ENCODE data around the gene VSTM2B.

The VSTM2B gene

GRCh38 chr19:29497241-29497640 is 28.6 kb upstream of the VSTM2B start:
- DNase-seq: no peak

GRCh38 chr19:29497686-29498436 is 27.9 kb upstream of the VSTM2B start:
- no peak for DNase-seq

- DNase-seq: no peak
Observed at GRCh38 chr19:29499261-29499920, 26.4 kb upstream of the VSTM2B start.

DNA sequence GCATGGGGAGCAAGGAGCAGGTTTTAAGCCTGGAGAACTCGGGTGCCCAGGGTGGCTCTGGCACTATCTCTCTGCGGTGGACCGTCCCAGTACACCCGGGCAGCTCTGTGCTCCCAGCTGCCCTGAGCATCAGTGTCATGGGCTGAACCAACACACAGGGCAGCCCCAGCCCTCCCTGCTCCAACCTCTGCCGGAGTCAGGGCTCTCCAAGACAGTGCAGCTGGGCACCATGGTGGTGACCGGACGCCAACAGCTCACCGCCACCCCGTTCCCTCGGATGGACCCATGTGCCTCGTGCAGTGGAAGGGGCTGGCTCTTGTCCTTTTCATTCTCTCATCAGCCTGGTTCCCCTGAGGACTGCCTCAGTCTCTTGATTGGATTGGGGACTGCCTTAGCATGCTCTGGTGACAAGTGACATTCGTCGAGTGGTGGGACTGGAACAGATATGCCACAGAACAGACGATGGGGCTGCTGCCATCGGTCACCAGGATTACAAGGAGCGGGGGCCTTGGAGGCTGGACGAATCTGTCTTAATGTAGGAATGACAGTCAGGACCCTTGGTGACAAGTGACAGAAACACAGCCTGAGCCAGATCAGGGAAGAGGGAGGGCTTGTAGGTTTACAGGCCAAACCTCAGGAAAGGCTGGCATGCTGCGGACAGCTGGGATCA is 25.7 kb upstream of the VSTM2B start:
- no peak for DNase-seq

- DNase-seq: no peak
Observed at GRCh38 chr19:29501816-29502580, 23.8 kb upstream of the VSTM2B start.

DNA sequence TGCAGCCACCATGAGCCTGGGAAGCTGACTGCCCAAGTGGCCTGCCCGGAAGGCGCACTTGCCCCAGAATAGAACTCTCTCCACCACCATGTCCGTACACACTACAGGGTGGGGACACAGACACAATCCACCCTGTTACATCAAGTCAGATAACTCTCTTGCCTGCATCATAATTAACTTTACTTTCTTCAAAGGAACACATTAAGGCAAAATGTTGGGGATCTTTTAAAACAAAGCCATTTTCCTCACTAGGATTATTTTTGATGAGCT is 23.3 kb upstream of the VSTM2B start:
- no peak for DNase-seq

- DNase-seq: no peak
Observed at GRCh38 chr19:29503140-29503758, 22.5 kb upstream of the VSTM2B start.

DNA sequence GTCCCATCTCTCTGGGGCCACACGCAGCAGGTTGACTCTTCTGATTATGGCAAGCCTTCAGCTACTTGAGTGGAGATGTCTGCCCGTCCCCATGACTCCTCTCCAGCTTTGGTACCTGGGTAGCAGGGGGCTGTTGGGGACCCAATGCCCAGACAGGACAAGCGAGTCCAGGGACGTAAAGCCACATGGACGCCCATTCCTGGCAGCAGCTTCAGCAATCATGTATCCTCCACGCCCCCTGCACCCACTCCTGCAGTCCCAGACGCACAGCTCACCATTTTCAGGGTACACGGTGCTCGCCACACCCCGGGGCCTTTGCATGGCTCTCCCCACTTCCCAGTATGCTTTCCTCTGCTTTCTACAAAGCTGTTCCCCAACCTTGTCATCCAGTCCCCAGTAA is 22.0 kb upstream of the VSTM2B start:
- no peak for DNase-seq

DNA sequence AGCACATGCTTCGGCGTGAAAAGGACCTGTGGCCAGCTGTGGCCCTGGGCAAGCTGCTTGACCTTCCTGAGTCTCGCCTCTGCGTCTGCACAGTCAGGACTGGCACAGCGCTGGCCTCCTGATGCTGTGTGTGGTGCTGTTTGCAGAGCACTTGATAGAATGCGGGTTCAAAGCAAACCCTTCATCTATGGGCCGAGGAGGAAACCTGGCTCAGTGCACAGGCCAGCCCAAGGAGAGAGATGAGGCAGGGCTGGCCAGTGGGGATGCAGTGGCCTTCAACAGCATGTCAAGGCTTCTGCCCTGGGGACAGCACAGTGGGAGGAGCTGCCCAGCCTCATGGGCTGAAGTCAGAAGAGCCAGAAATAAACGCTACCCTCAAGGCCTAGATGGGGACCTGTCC is 21.3 kb upstream of the VSTM2B start:
- DNase-seq: no peak

GRCh38 chr19:29505097-29505824 is 20.5 kb upstream of the VSTM2B start:
- no peak for DNase-seq

GRCh38 chr19:29506619-29506911 is 19.2 kb upstream of the VSTM2B start:
- no peak for DNase-seq

- DNase-seq: no peak
Observed at GRCh38 chr19:29507081-29507860, 18.5 kb upstream of the VSTM2B start.

DNA sequence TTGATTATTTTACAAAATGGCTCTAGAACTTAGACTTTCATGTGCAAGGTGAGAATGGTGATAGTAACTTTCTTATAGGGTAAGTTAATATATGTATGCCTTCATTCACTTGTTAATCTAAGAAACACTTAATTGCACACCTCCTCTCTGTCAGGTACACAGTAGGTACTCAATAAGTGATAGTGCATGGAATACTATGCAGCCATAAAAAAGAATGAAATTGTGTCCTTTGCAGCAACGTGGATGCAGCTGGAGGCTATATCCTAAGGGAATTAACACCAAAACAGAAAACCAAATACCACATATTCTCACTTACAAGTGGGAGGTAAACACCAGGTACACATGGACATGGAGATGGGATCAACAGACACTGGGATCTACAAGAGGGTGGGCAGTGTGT is 17.6 kb upstream of the VSTM2B start:
- no peak for DNase-seq

- no peak for DNase-seq
Observed at GRCh38 chr19:29509456-29509855, 16.3 kb upstream of the VSTM2B start.

DNA sequence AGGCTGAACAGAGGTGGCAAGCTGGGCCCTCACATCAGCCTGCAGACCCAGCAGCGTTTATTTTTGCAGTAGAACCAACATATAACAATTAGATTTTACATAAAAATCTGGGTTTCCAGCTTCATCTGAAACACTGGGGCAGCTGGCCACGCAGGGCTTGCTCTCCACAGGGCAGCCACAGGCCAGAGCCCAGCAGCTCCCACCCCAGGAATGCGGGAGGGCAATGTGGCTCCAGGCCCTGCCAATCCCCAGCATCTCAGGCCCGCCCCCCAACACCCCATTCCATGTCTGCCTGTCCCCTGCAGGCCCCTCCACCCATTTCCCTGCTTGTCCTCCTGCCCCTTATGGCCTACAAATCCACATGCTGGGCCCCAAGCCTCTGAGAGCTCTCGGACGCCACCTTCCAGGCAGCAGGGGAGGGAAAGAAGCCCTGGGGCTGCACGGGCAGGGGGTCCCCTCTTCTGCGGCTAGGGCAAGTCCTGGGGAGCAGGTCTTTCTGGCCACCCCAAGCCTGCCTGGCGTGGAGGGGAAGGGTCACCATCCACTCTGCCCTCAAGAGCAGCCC is 15.0 kb upstream of the VSTM2B start:
- no peak for DNase-seq

GRCh38 chr19:29511768-29512167 is 14.0 kb upstream of the VSTM2B start:
- DNase-seq: no peak

DNA sequence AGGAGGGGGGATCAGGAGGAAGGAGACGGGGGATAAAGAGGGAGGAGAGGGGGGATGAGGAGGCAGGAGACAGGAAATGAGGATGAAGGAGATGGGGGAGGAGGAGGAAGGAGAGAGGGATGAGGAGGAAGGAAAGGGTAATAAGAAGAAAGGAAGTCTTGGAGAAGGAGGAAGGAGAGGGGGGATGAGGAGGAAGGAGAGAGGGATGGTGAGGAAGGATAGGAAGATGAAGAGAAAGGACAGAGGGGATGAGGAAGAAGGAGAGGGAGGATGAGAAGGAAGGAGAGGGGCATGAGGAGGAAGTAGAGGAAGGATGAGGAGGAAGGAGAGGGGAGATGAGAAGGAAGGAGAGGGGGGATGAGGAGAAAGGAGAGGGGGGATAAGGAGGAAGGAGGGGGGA is 13.0 kb upstream of the VSTM2B start:
- no peak for DNase-seq

- DNase-seq: no peak
Observed at GRCh38 chr19:29514525-29515232, 11.1 kb upstream of the VSTM2B start.

DNA sequence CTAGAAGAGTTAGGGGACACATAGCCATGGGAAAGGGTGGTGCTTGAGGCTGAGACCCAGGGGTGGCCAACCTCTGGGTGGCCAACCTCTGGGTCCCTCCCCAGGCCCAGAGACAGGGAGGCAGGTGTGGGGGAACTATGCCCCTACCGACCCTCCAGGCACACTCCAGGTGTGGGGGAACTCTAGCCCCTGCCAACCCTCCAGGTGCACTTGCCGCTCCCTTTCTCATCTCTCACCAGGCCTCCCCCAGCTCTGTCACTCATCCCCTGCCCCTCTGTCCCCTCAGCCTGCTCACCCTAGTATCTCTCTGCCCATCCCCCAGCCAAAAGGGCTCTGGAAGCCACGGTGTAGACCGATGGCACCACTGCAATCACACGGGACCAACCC is 10.6 kb upstream of the VSTM2B start:
- DNase-seq: no peak

- no peak for DNase-seq
Observed at GRCh38 chr19:29515706-29516357, 10.0 kb upstream of the VSTM2B start.
